ENCODE results near the gene ZC3H13. TPM values are rescaled to one million over a fixed set of nuclear protein-coding genes. Genes with fewer than 3 reads are reported as not detected.

Gene ZC3H13
- total RNA-seq, 1 donor from 2014 or later = 44.3 TPM

DNA sequence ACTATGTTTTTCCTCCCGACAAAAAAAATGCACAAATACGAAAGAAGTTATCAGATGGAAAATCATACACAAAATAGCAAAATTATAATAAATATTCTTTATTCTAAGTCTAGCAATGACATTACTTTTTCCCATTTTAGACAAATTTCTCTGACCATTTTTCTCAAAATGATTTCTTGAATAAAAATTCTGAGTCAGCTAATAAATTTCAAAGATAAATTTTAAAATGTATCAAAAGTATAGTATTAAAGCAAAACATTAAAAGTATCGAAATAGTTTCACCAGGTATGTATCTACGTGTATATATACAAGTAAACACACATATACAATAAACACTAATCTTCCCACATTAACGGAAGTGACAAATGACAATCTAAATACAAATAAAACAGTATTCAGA lies 8.9 kb downstream of the ZC3H13 start:
- Mint-ChIP-seq H3K9me3 (ENCODE audit: unreplicated experiment) (no peaks in the 10 kb centered on the region), H3K4me1 (ENCODE audit: unreplicated experiment) (peaks cover 35% of the 10 kb centered on the region), H3K4me3 (ENCODE audit: unreplicated experiment) (no peak overlapping the region), H3K27ac (ENCODE audit: unreplicated experiment) (no peak overlapping the region), H3K36me3 (ENCODE audit: unreplicated experiment) (peaks cover 7% of the 10 kb centered on the region), H3K27me3 (ENCODE audit: unreplicated experiment) (no peaks in the 10 kb centered on the region)
- no peak for DNase-seq (ENCODE audit: extremely low spot score, unreplicated experiment)
- TF ChIP-seq, protein P1, sequence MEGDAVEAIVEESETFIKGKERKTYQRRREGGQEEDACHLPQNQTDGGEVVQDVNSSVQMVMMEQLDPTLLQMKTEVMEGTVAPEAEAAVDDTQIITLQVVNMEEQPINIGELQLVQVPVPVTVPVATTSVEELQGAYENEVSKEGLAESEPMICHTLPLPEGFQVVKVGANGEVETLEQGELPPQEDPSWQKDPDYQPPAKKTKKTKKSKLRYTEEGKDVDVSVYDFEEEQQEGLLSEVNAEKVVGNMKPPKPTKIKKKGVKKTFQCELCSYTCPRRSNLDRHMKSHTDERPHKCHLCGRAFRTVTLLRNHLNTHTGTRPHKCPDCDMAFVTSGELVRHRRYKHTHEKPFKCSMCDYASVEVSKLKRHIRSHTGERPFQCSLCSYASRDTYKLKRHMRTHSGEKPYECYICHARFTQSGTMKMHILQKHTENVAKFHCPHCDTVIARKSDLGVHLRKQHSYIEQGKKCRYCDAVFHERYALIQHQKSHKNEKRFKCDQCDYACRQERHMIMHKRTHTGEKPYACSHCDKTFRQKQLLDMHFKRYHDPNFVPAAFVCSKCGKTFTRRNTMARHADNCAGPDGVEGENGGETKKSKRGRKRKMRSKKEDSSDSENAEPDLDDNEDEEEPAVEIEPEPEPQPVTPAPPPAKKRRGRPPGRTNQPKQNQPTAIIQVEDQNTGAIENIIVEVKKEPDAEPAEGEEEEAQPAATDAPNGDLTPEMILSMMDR (IDR thresholded peaks at IDR 0.05) = no peak

GRCh38 chr13:46041419-46041839 lies 11.1 kb downstream of the ZC3H13 start:
- Mint-ChIP-seq H3K4me3 (ENCODE audit: unreplicated experiment) (no peak overlapping the region), H3K27ac (ENCODE audit: unreplicated experiment) (peak overlapping the region; percentile 63), H3K36me3 (ENCODE audit: unreplicated experiment) (peaks cover 15% of the 10 kb centered on the region), H3K4me1 (ENCODE audit: unreplicated experiment) (peaks cover 35% of the 10 kb centered on the region), H3K27me3 (ENCODE audit: unreplicated experiment) (no peaks in the 10 kb centered on the region), H3K9me3 (ENCODE audit: unreplicated experiment) (no peaks in the 10 kb centered on the region)
- no peak for DNase-seq (ENCODE audit: extremely low spot score, unreplicated experiment)
- TF ChIP-seq, protein P1 (IDR thresholded peaks at IDR 0.05) = no peak

DNA sequence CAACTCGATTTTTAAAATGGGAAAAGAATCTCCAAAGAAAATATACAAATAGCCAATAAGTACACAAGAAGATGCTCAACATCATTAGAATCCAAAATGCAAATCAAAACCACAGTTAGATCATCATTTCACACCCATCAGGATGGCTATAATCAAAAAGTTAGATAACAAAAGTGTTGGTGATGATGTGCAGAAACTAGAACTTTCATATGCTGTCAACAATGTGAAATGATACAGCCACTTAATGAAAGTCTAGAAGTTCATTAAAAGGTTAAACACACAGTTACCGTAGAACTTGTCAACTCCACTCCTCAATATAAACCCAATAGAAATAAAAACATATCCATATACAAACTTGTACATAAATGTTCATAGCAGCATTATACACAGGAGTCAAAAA lies 11.8 kb downstream of the ZC3H13 start:
- Mint-ChIP-seq H3K27me3 (ENCODE audit: unreplicated experiment) (no peaks in the 10 kb centered on the region), H3K4me1 (ENCODE audit: unreplicated experiment) (peaks cover 35% of the 10 kb centered on the region), H3K4me3 (ENCODE audit: unreplicated experiment) (no peak overlapping the region), H3K36me3 (ENCODE audit: unreplicated experiment) (peaks cover 17% of the 10 kb centered on the region), H3K9me3 (ENCODE audit: unreplicated experiment) (no peaks in the 10 kb centered on the region), H3K27ac (ENCODE audit: unreplicated experiment) (no peak overlapping the region)
- TF ChIP-seq, protein P1 (IDR thresholded peaks at IDR 0.05) = no peak
- no peak for DNase-seq (ENCODE audit: extremely low spot score, unreplicated experiment)

- H3K27me3 Mint-ChIP-seq (ENCODE audit: unreplicated experiment) = no peaks in the 10 kb centered on the region
- TF ChIP-seq, protein P1 (IDR thresholded peaks at IDR 0.05) = no peak
- peaks cover 26% of the 10 kb centered on the region for H3K4me1 Mint-ChIP-seq (ENCODE audit: unreplicated experiment)
- no peaks in the 10 kb centered on the region for H3K9me3 Mint-ChIP-seq (ENCODE audit: unreplicated experiment)
- peaks cover 19% of the 10 kb centered on the region for H3K36me3 Mint-ChIP-seq (ENCODE audit: unreplicated experiment)
- no peak overlapping the region for H3K27ac Mint-ChIP-seq (ENCODE audit: unreplicated experiment)
- no peak for DNase-seq (ENCODE audit: extremely low spot score, unreplicated experiment)
- no peak overlapping the region for H3K4me3 Mint-ChIP-seq (ENCODE audit: unreplicated experiment)
These were observed 12.9 kb downstream of the ZC3H13 start for GRCh38 chr13:46039411-46040182.

DNA sequence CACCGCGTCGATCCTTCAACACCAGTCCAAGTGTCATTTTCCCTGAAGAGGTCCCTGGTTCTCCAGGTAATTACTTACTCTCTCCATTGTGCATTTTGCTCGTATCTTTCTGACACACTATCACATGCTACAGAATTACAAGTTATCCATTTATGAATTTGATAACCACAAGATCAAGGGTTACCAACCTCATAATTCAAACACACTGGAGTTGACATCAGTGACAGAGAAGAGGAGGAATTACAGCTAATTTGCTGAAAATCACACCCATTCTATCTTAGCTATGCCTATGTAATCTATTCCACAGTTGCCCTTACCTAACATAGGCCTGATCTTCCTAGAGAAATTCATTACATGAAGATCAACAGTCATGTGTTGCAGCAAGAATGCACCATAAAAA lies 14.2 kb downstream of the ZC3H13 start:
- no peaks in the 10 kb centered on the region for H3K27me3 Mint-ChIP-seq (ENCODE audit: unreplicated experiment)
- no peaks in the 10 kb centered on the region for H3K9me3 Mint-ChIP-seq (ENCODE audit: unreplicated experiment)
- no peak overlapping the region for H3K27ac Mint-ChIP-seq (ENCODE audit: unreplicated experiment)
- peaks cover 26% of the 10 kb centered on the region for H3K4me1 Mint-ChIP-seq (ENCODE audit: unreplicated experiment)
- H3K36me3 Mint-ChIP-seq (ENCODE audit: unreplicated experiment) = peaks cover 30% of the 10 kb centered on the region
- DNase-seq (ENCODE audit: extremely low spot score, unreplicated experiment) = no peak
- TF ChIP-seq, protein P1 (IDR thresholded peaks at IDR 0.05) = no peak
- H3K4me3 Mint-ChIP-seq (ENCODE audit: unreplicated experiment) = no peak overlapping the region
